ENCODE data around the gene CNR2. TPM values are rescaled to one million over a fixed set of nuclear protein-coding genes. Genes with fewer than 3 reads are reported as not detected.

Gene CNR2
- polyA plus RNA-seq, 3 donors = 0.03 to 0.12 (median 0.11) TPM

GRCh38 chr1:23845163-23845562 lies 68.0 kb downstream of the CNR2 start:
- H3K9me3 ChIP-seq (replicated peaks in 1 of 2; ENCODE audit: control insufficient read depth in 1 of 2, insufficient read depth in 1 of 2, low read length in 2 of 2) = peaks cover 0 to 5% of the 10 kb centered on the region in 2 donors
- H3K9ac ChIP-seq (ENCODE audit: insufficient read depth, low read length, poor library complexity, severe bottlenecking) = no peak overlapping the region
- peaks cover 3 to 20% (median 9%) of the 10 kb centered on the region in 7 donors for H3K9me3 Mint-ChIP-seq
- peaks cover 43 to 59% of the 10 kb centered on the region in 2 donors for H3K36me3 Mint-ChIP-seq
- DNase-seq = no peak
- peaks cover 43 to 65% of the 10 kb centered on the region in 2 donors for H3K36me3 ChIP-seq (replicated peaks in 1 of 2; ENCODE audit: control insufficient read depth in 1 of 2, insufficient read depth in 2 of 2, low read length in 2 of 2)
- H3K4me3 Mint-ChIP-seq = no peak overlapping the region
- no peaks in the 10 kb centered on the region for H3K27me3 ChIP-seq (ENCODE audit: control insufficient read depth in 2 of 2, insufficient read depth in 2 of 2, low read length in 2 of 2)
- WGBS (ENCODE audit: insufficient coverage) = 92% methylated on average over 2 of the region's 2 CpGs
- no peak for TF ChIP-seq CTCF (IDR thresholded peaks at IDR 0.05)
- H3K4me2 ChIP-seq (replicated peaks; ENCODE audit: extremely low read depth, low read length, poor library complexity, severe bottlenecking) = no peak overlapping the region
- H3K27me3 Mint-ChIP-seq (ENCODE audit: low read depth in 3 of 3) = no peaks in the 10 kb centered on the region
- H3K27ac Mint-ChIP-seq = no peak overlapping the region
- H3K79me2 ChIP-seq (ENCODE audit: insufficient read depth, low read length) = no peaks in the 10 kb centered on the region
- no peak overlapping the region for H3K4me3 ChIP-seq (replicated peaks in 1 of 3; ENCODE audit: low read depth in 2 of 3, low read length in 3 of 3)
- no peak overlapping the region for H2AFZ ChIP-seq (ENCODE audit: insufficient read depth, low read depth, low read length, poor library complexity, severe bottlenecking)
- no peak overlapping the region for H3K27ac ChIP-seq (ENCODE audit: low read depth in 1 of 2, low read length in 2 of 2)
- peaks cover 8% of the 10 kb centered on the region for H3K4me1 Mint-ChIP-seq
- H4K20me1 ChIP-seq (ENCODE audit: insufficient read depth, low read length) = no peaks in the 10 kb centered on the region
- intact Hi-C loops (cut with micrococcal nuclease) = no loop called here
- no peaks in the 10 kb centered on the region for H3K4me1 ChIP-seq (ENCODE audit: control insufficient read depth in 1 of 2, insufficient read depth in 2 of 2, low read length in 2 of 2)

GRCh38 chr1:23843644-23844043 lies 69.5 kb downstream of the CNR2 start:
- no peak for DNase-seq
- Histone ChIP-seq H2AFZ (ENCODE audit: insufficient read depth, low read depth, low read length, poor library complexity, severe bottlenecking) (no peak overlapping the region), H3K9ac (ENCODE audit: insufficient read depth, low read length, poor library complexity, severe bottlenecking) (no peak overlapping the region), H3K79me2 (ENCODE audit: insufficient read depth, low read length) (no peaks in the 10 kb centered on the region), H3K9me3 (replicated peaks in 1 of 2; ENCODE audit: control insufficient read depth in 1 of 2, insufficient read depth in 1 of 2, low read length in 2 of 2) (peaks cover 0 to 5% of the 10 kb centered on the region in 2 donors), H3K27me3 (ENCODE audit: control insufficient read depth in 2 of 2, insufficient read depth in 2 of 2, low read length in 2 of 2) (no peaks in the 10 kb centered on the region), H3K4me2 (replicated peaks; ENCODE audit: extremely low read depth, low read length, poor library complexity, severe bottlenecking) (no peak overlapping the region), H3K4me3 (replicated peaks in 1 of 3; ENCODE audit: low read depth in 2 of 3, low read length in 3 of 3) (no peak overlapping the region), H4K20me1 (ENCODE audit: insufficient read depth, low read length) (no peaks in the 10 kb centered on the region), H3K4me1 (ENCODE audit: control insufficient read depth in 1 of 2, insufficient read depth in 2 of 2, low read length in 2 of 2) (peaks cover 5 to 7% of the 10 kb centered on the region in 2 donors), H3K27ac (ENCODE audit: low read depth in 1 of 2, low read length in 2 of 2) (no peak overlapping the region), H3K36me3 (replicated peaks in 1 of 2; ENCODE audit: control insufficient read depth in 1 of 2, insufficient read depth in 2 of 2, low read length in 2 of 2) (peaks cover 38 to 51% of the 10 kb centered on the region in 2 donors)
- no peak overlapping the region for H3K27ac Mint-ChIP-seq
- WGBS (ENCODE audit: insufficient coverage) = 92% methylated on average over 2 of the region's 5 CpGs
- peaks cover 3 to 18% (median 9%) of the 10 kb centered on the region in 7 donors for H3K9me3 Mint-ChIP-seq
- TF ChIP-seq CTCF (IDR thresholded peaks at IDR 0.05) = no peak
- H3K4me3 Mint-ChIP-seq = no peak overlapping the region
- H3K36me3 Mint-ChIP-seq = peaks cover 34 to 46% of the 10 kb centered on the region in 2 donors
- H3K27me3 Mint-ChIP-seq (ENCODE audit: low read depth in 3 of 3) = no peaks in the 10 kb centered on the region
- peaks cover 11% of the 10 kb centered on the region for H3K4me1 Mint-ChIP-seq
- intact Hi-C loops (cut with micrococcal nuclease) = no loop called here
